BLaER1 (cell line): ENCODE results near the gene CAMKMT.

Source experiments
- H3K27ac ChIP-seq: shearing (Covaris generic); formaldehyde crosslinking; 2 replicates; pipeline ENCODE4 v1.8.1; 2022
- H3K27me3 ChIP-seq: shearing (Covaris generic); formaldehyde crosslinking; 2 replicates; pipeline ENCODE4 v1.8.1; 2022
- H3K36me3 ChIP-seq: shearing (Covaris generic); formaldehyde crosslinking; 2 replicates; pipeline ENCODE4 v1.8.1; 2022
- H3K4me1 ChIP-seq: shearing (Covaris generic); formaldehyde crosslinking; 2 replicates; pipeline ENCODE4 v1.8.1; 2022
- H3K4me2 ChIP-seq: shearing (Covaris generic); formaldehyde crosslinking; 2 replicates; pipeline ENCODE4 v1.8.1; 2022
- H3K4me3 ChIP-seq: shearing (Covaris generic); formaldehyde crosslinking; 2 replicates; pipeline ENCODE4 v1.8.1; 2022
- H3K9ac ChIP-seq: shearing (Covaris generic); formaldehyde crosslinking; 2 replicates; pipeline ENCODE4 v1.8.1; 2022
- H3K9me3 ChIP-seq: shearing (Covaris generic); formaldehyde crosslinking; 2 replicates; pipeline ENCODE4 v1.8.1; 2022
- H4K20me1 ChIP-seq: shearing (Covaris generic); formaldehyde crosslinking; 2 replicates; pipeline ENCODE4 v1.8.1; 2022
- Cebpa-rat ChIP-seq: shearing (Covaris generic); IDR thresholded peaks from 2 replicates; pipeline ENCODE4 v1.8.1; 2022

CAMKMT gene

DNA sequence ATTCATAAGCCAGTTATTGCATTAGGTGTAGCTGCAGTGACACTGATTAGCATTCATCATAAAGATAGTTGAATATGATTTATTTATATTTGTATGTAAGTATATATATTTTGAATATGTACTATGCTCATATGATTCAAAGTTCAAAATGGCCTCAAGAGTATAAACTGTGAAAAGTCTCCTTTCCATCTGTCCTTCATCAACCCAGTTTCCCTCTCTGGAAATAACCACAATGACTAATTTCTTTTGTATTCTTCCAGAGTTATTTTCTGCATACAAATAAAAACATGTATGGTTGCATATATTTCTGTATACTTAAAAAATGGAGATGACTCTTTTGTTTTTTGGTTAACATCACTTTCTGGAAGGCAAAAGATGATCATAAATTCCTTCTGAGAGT, 95.2 kb downstream of the CAMKMT start:
- H4K20me1 ChIP-seq: no peaks in the 10 kb centered on the region
- TF ChIP-seq Cebpa-rat: no peak
- no peak overlapping the region for H3K9ac ChIP-seq
- no peaks in the 10 kb centered on the region for H3K4me1 ChIP-seq
- no peaks in the 10 kb centered on the region for H3K9me3 ChIP-seq
- no peak overlapping the region for H3K4me3 ChIP-seq
- H3K27ac ChIP-seq: no peak overlapping the region
- H3K4me2 ChIP-seq: no peak overlapping the region
- no peaks in the 10 kb centered on the region for H3K27me3 ChIP-seq
- no peaks in the 10 kb centered on the region for H3K36me3 ChIP-seq

DNA sequence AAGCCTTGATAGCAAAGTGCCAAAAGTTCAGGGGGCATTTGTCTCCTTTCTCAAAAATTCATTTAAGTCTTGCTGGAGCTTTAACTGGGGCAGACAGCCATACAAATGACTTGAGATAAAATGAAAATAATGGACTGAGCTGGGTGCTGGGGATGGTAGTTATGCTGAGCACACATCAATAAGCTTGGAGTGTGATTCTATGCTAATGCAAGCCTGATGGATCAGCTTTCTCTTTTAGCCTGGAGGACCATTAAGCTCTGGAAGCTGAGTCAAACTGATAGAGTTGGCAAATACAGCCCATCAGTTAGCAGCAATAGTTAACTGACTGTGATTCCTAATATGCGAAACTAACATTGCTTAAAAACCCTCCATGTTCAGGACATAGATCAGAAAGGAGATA, 98.0 kb downstream of the CAMKMT start:
- Histone ChIP-seq H3K36me3 (no peaks in the 10 kb centered on the region), H3K27me3 (no peaks in the 10 kb centered on the region), H3K4me2 (no peak overlapping the region), H3K27ac (no peak overlapping the region), H4K20me1 (no peaks in the 10 kb centered on the region), H3K9me3 (peaks cover 19% of the 10 kb centered on the region), H3K9ac (no peak overlapping the region), H3K4me3 (no peak overlapping the region), H3K4me1 (no peaks in the 10 kb centered on the region)
- no peak for TF ChIP-seq Cebpa-rat

DNA sequence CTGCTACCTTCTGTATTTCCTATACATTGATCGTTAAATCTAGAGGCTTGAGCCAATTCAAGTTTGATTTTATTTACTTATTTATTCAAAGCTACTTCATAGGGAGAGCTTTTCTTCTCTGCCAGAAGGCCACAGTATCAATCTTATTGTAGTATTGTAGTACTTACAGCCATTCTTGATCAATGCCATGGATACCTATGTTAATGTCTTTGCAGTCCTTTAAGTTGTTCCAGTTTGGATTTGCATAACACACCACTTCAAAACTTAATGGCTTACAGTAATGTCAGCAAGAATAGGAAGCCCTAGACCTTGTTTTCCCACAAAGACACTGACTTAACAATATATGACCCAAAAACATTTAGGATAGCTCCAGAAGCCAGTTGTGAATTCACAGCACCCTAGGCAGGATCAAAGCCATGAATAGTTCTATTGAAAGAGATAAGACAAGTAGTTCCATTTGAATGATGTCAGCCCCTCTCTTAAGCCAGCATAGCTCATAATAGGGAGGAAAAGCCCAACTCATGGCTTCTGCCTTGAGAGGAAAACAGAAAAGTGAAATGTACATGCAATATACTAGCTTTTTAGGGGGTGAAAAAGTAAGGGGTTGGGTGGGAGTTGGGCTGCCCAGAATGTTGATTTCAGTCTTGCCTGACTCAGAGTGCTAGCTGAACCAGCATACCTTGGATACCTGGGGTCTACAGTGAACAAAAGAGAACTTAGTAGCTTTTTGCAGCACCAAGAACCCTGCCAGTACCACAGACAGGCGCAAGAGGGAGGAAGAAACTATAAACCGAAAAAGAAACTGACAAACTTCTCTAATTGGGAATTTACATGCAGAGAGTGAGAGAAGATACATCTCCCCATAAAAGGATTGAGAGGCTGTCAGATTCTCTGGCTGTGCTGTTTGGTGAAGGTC, 101.4 kb downstream of the CAMKMT start:
- Histone ChIP-seq H3K36me3 (no peaks in the 10 kb centered on the region), H4K20me1 (no peaks in the 10 kb centered on the region), H3K4me1 (no peaks in the 10 kb centered on the region), H3K9me3 (peaks cover 29% of the 10 kb centered on the region), H3K9ac (no peak overlapping the region), H3K27me3 (no peaks in the 10 kb centered on the region), H3K27ac (no peak overlapping the region), H3K4me3 (no peak overlapping the region), H3K4me2 (no peak overlapping the region)
- TF ChIP-seq Cebpa-rat: no peak

DNA sequence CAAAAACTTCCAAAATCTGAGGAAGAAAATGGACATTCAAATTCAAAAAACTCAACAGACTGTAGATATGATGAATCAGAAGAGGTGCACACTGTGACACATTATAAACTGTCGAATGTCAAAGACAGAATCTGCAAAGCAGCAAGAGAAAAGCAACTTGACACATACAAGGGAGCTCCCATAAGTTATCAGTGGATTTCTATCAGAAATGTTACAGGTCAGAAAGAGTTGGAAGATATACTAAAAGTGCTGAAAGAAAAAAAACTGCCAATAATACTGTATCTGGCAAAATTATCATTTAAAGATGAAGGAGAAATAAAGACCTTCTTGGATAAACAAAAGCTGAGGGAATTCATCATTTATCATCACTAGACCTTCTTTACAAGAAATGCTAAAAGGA, 102.7 kb downstream of the CAMKMT start:
- no peak for TF ChIP-seq Cebpa-rat
- H4K20me1 ChIP-seq: no peaks in the 10 kb centered on the region
- no peaks in the 10 kb centered on the region for H3K36me3 ChIP-seq
- H3K4me1 ChIP-seq: no peaks in the 10 kb centered on the region
- no peaks in the 10 kb centered on the region for H3K27me3 ChIP-seq
- H3K27ac ChIP-seq: no peak overlapping the region
- no peak overlapping the region for H3K4me3 ChIP-seq
- peaks cover 29% of the 10 kb centered on the region for H3K9me3 ChIP-seq
- no peak overlapping the region for H3K4me2 ChIP-seq
- H3K9ac ChIP-seq: no peak overlapping the region

DNA sequence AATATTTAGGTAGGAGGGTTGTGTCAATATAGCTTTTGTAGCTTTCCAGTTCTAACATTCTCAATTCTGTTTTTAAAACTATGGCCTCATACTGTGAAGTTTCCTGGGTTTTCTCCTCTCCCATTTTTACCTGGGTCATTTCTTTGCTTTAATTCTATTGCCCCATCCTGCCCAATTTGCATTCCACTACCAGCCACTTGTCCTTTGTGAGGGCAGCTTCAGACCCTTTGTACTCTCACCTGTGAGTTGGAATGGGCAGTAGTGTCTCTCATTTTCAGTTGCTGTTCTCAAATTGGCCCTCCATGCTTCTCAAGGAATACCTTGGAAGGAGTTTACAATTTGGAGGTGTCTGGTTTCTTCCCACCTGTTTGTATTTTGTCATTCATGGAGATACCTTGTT, 108.4 kb downstream of the CAMKMT start:
- Histone ChIP-seq H3K36me3 (no peaks in the 10 kb centered on the region), H3K4me1 (no peaks in the 10 kb centered on the region), H3K4me2 (no peak overlapping the region), H4K20me1 (no peaks in the 10 kb centered on the region), H3K9ac (no peak overlapping the region), H3K27me3 (no peaks in the 10 kb centered on the region), H3K4me3 (no peak overlapping the region), H3K27ac (no peak overlapping the region), H3K9me3 (peaks cover 8% of the 10 kb centered on the region; the same call in 1 of the 2 replicates)
- no peak for TF ChIP-seq Cebpa-rat

DNA sequence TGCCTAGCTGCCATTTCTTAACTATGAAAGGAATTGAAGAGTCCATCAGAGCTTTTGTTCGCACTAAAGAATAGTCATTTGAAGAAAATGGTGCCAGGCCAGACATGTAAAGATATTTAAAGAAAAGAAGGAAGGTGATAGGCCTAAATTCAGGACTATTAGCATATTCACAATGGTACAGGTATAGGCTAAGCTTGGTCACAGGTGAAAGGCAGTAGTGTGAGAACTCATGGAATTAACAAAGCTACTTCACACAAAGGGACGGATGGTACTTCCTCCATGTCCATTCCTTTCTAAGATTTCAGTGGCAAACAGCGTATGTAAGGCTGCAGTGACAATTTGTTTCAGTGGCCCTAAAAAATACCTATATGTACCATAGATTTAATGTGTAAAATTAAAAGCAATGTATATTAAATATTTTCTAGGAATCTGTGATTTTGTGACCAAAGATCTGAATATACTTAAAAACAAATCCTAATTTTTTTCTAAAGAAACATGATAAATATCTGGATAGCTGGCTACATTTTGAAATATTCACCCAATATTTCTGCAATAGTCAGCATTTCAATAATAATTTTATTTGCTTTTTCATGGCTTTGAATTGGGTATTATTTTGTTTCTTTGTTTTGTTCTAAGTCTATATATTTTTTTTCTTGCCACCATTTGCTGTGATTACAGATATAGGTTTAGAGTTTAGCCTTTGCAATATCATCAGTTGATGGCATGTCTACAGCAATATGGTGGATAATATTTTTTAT, 116.1 kb downstream of the CAMKMT start:
- H3K27me3 ChIP-seq: no peaks in the 10 kb centered on the region
- H3K27ac ChIP-seq: no peak overlapping the region
- H3K4me3 ChIP-seq: no peak overlapping the region
- no peaks in the 10 kb centered on the region for H3K4me1 ChIP-seq
- no peaks in the 10 kb centered on the region for H3K36me3 ChIP-seq
- H3K9ac ChIP-seq: no peak overlapping the region
- H3K9me3 ChIP-seq: no peaks in the 10 kb centered on the region
- no peak overlapping the region for H3K4me2 ChIP-seq
- no peaks in the 10 kb centered on the region for H4K20me1 ChIP-seq
- TF ChIP-seq Cebpa-rat: no peak

DNA sequence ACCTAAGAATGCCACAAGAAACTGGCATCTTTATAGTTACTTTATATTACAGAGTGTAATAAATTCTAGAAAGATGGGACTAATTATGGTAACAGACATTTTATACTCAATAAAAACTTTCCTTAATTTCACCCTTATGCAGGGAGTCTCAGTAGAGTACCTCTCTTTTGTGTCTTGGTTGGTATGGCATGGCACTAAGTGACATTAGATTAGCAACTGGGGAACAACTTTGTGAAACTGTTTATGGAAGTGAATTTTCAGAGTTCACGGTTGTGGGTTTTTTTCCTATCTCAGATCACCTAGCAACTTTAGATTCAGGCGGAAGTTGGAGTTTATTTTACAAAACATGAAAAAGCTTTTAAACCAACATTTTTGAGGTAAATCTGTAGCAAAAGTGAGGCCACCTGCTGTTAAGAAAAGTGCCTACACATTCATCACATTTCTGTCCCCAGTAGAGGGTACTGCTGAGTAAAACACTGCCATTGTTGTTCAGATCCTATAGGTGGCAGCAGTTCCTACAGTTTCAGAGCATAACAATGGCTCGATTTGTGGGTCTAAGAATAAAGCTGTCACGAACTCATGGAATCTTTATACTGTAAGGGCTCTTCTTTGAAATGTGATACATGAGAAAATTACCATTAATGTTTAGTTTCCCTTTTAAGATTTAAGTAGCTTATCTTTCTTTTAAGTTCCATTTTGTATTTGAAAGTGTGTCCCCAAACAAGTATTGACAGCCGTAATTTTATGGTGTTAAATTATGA, 117.6 kb downstream of the CAMKMT start:
- Histone ChIP-seq H3K27me3 (no peaks in the 10 kb centered on the region), H3K4me3 (no peak overlapping the region), H3K4me2 (no peak overlapping the region), H4K20me1 (no peaks in the 10 kb centered on the region), H3K27ac (no peak overlapping the region), H3K36me3 (no peaks in the 10 kb centered on the region), H3K4me1 (no peaks in the 10 kb centered on the region), H3K9me3 (no peaks in the 10 kb centered on the region), H3K9ac (no peak overlapping the region)
- TF ChIP-seq Cebpa-rat: no peak

DNA sequence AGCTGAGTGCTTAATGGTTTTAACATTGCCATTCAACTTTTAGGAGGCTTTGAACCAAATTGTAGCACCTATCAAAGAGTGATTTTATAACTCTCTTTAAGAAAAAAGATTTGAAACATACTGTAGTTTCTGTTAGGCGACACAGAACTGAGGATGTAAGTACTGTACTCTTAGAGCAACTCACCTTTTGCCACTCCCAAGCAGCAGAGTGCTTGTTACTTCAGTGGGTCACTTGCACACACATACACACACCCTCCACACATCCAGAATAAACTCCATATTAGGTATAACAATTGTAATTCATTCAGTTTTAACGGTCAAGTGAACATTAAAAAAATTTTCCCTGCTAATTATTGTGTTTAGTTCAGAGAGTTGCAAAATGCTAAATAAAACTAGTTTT, 118.3 kb downstream of the CAMKMT start:
- no peak overlapping the region for H3K4me3 ChIP-seq
- no peaks in the 10 kb centered on the region for H3K27me3 ChIP-seq
- H3K9ac ChIP-seq: no peak overlapping the region
- H4K20me1 ChIP-seq: no peaks in the 10 kb centered on the region
- no peaks in the 10 kb centered on the region for H3K36me3 ChIP-seq
- no peak overlapping the region for H3K4me2 ChIP-seq
- H3K4me1 ChIP-seq: no peaks in the 10 kb centered on the region
- TF ChIP-seq Cebpa-rat: no peak
- no peaks in the 10 kb centered on the region for H3K9me3 ChIP-seq
- H3K27ac ChIP-seq: no peak overlapping the region

DNA sequence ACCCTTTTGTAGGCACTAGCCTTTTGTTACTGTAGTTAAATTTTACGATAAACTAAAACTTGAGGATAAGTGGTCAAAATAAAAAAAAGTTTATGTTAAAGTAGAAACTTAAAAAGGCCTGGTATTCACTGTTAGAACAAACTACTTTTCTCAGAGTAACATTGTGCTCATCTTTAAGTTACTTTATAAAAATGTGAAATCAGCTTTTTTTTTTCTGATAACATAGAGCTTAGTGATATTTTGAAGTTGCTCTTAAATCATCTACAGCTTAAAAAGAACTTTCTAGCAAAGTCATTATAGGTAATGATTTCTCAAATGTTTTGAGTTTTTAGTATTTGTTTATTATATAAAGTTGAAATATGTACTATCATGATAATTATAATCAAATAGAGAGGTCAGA, 125.3 kb downstream of the CAMKMT start:
- Histone ChIP-seq H3K27ac (no peak overlapping the region), H3K27me3 (no peaks in the 10 kb centered on the region), H3K4me3 (no peak overlapping the region), H3K4me1 (0 out of 2 replicates have a peak, but pooled peaks cover 4% of the 10 kb centered on the region), H4K20me1 (no peaks in the 10 kb centered on the region), H3K4me2 (no peak overlapping the region), H3K9ac (no peak overlapping the region), H3K9me3 (peaks cover 9% of the 10 kb centered on the region; the same call in 1 of the 2 replicates), H3K36me3 (no peaks in the 10 kb centered on the region)
- TF ChIP-seq Cebpa-rat: no peak
